ENCODE results near the gene LRRC26. TPM values are rescaled to one million over a fixed set of nuclear protein-coding genes. Genes with fewer than 3 reads are reported as not detected.

LRRC26 gene
- total and polyA plus RNA-seq, 2 of the 13 experiments (the other 11 are each of a cell fraction or from before 2014, with no cell fraction given), result not detected

- 0 out of 4 replicates have a peak, but pooled peaks of 1 of the 2 experiments have one; percentile 15 for TF ChIP-seq EP300 (IDR thresholded peaks at IDR 0.05; ENCODE audit: low read depth in 2 of 2, low read length in 2 of 2)
- TF ChIP-seq EP300 (CRISPR knock-in tag; IDR thresholded peaks at IDR 0.05; ENCODE audit: borderline replicate concordance), result peak; percentile 59; the same call in 1 of the 2 replicates
- no peak; the same call in 1 of the 2 replicates for TF ChIP-seq ZNF124 (CRISPR knock-in tag; IDR thresholded peaks at IDR 0.05)
- peak; percentile 68; the same call in 1 of the 2 replicates for TF ChIP-seq NR2F2 (IDR thresholded peaks at IDR 0.05; ENCODE audit: borderline replicate concordance, low read depth)
- TF ChIP-seq POLR2A (IDR thresholded peaks at IDR 0.05; ENCODE audit: insufficient read depth in 1 of 2, low read depth in 2 of 2, low read length in 2 of 2), result peak in 1 of 2 experiments; percentile 77; a peak in 2 of 4 replicates
- peak; percentile 81 for TF ChIP-seq ZNF547 (CRISPR knock-in tag; IDR thresholded peaks at IDR 0.05)
- TF ChIP-seq BCLAF1 (IDR thresholded peaks at IDR 0.05), result no peak
- peak; percentile 17; the same call in 1 of the 2 replicates for TF ChIP-seq PRDM15 (CRISPR knock-in tag; IDR thresholded peaks at IDR 0.05)
- peak; percentile 46; the same call in 1 of the 2 replicates for TF ChIP-seq ZNF709 (CRISPR knock-in tag; IDR thresholded peaks at IDR 0.05)
- TF ChIP-seq, protein P1, sequence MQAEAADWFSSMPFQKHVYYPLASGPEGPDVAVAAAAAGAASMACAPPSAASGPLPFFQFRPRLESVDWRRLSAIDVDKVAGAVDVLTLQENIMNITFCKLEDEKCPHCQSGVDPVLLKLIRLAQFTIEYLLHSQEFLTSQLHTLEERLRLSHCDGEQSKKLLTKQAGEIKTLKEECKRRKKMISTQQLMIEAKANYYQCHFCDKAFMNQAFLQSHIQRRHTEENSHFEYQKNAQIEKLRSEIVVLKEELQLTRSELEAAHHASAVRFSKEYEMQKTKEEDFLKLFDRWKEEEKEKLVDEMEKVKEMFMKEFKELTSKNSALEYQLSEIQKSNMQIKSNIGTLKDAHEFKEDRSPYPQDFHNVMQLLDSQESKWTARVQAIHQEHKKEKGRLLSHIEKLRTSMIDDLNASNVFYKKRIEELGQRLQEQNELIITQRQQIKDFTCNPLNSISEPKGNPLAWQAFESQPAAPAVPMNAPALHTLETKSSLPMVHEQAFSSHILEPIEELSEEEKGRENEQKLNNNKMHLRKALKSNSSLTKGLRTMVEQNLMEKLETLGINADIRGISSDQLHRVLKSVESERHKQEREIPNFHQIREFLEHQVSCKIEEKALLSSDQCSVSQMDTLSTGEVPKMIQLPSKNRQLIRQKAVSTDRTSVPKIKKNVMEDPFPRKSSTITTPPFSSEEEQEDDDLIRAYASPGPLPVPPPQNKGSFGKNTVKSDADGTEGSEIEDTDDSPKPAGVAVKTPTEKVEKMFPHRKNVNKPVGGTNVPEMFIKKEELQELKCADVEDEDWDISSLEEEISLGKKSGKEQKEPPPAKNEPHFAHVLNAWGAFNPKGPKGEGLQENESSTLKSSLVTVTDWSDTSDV (CRISPR knock-in tag; IDR thresholded peaks at IDR 0.05), result 0 out of 2 replicates have a peak, but pooled peaks have one; percentile 28
- peak; percentile 63 for TF ChIP-seq FOXK1 (CRISPR knock-in tag; IDR thresholded peaks at IDR 0.05; ENCODE audit: borderline replicate concordance, low read depth)
- TF ChIP-seq, protein P2, sequence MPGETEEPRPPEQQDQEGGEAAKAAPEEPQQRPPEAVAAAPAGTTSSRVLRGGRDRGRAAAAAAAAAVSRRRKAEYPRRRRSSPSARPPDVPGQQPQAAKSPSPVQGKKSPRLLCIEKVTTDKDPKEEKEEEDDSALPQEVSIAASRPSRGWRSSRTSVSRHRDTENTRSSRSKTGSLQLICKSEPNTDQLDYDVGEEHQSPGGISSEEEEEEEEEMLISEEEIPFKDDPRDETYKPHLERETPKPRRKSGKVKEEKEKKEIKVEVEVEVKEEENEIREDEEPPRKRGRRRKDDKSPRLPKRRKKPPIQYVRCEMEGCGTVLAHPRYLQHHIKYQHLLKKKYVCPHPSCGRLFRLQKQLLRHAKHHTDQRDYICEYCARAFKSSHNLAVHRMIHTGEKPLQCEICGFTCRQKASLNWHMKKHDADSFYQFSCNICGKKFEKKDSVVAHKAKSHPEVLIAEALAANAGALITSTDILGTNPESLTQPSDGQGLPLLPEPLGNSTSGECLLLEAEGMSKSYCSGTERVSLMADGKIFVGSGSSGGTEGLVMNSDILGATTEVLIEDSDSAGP (CRISPR knock-in tag; IDR thresholded peaks at IDR 0.05; ENCODE audit: borderline replicate concordance), result peak; percentile 76
- TF ChIP-seq TBX2 (CRISPR knock-in tag; IDR thresholded peaks at IDR 0.05; ENCODE audit: borderline replicate concordance), result peak; percentile 83
- TF ChIP-seq ATF7-NPFF (CRISPR knock-in tag; IDR thresholded peaks at IDR 0.05; ENCODE audit: low read depth), result peak; percentile 77
- no peak for TF ChIP-seq GPN1 (CRISPR knock-in tag; IDR thresholded peaks at IDR 0.05; ENCODE audit: borderline replicate concordance)
Measured at GRCh38 chr9:137200311-137201204, 30.7 kb upstream of the LRRC26 start, which contains the start of gene TPRN (continued).

Measured in HepG2 (cell line).